OCI-M2 (cell line): ENCODE measurements around the gene DAGLA.

Experiments used
- DNase-seq: peaks from one replicate; lab custom pipeline; 2025; ENCODE audit not compliant: unreplicated experiment; lab: John Stamatoyannopoulos, UW

DAGLA gene

GRCh38 chr11:61793083-61793828 lies 113.1 kb downstream of the DAGLA start:
- DNase-seq, result no peak

- DNase-seq, result no peak
Observed at GRCh38 chr11:61793829-61794204, 113.6 kb downstream of the DAGLA start.

GRCh38 chr11:61794579-61794978 lies 114.4 kb downstream of the DAGLA start:
- DNase-seq, result no peak

GRCh38 chr11:61795459-61795858 lies 115.3 kb downstream of the DAGLA start:
- DNase-seq, result no peak

GRCh38 chr11:61795876-61796526 lies 115.8 kb downstream of the DAGLA start:
- DNase-seq, result no peak
